Stimulated activated CD4-positive, alpha-beta T cell treated with anti-CD3 and anti-CD28 coated beads, TNF-alpha, amount 100 ng/mL, for 24 hours (primary cell): ENCODE measurements around the gene PGAP1.
"Not testable (repeated sequence)": the region's sequence is repeated elsewhere in the genome, so short reads cannot be mapped to it uniquely, and the experiment has no call there.

Source experiments
- DNase-seq, 3 experiments: peaks; one replicate each; pipeline ENCODE4 v3.0.0-alpha.2; 2020; ENCODE audit warnings: low read depth in 3 of 3

The PGAP1 gene

DNA sequence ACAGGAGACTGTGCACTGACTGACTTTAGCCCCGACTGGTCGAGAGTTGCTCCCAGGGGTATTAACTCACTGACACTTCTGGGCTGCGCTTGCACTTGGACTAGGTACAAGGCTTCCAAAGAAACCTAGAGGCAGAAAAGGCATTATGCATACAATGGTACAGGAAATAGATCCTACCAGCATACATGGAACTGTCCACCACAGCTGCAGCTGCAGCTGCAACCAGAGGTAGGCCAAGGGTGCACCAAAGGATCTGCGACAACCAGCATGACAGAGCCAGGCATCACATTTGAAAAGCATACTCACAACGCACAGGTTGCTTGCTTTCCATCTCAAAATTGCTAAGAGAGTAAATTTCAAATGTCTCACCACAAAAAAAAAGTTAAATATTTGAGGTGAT, 22.6 kb upstream of the PGAP1 start:
- no peak for DNase-seq

DNA sequence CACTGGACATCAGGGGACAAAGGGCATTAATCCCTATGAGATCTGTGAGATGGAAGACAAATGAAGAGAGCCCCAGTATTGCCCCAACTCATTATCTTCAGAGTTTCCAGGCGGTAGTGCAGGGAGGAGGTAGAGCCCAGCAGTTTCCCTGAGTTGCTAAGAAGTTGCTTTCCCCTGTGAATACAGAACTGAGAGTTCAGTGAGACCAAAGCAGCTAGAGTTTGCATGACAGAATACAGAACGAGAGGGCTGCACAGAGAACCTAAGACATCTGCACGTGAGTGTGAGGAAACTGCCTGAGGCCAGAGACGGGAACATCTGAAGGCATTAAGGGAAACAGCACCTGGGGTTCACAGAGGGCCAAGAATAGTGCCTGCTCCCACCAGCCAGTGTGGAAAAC, 18.1 kb upstream of the PGAP1 start:
- DNase-seq, result no peak

- no peak for DNase-seq
Measured at GRCh38 chr2:196941398-196942078, 15.0 kb upstream of the PGAP1 start.

- no peak for DNase-seq
Measured at GRCh38 chr2:196939371-196939770, 12.9 kb upstream of the PGAP1 start.

DNA sequence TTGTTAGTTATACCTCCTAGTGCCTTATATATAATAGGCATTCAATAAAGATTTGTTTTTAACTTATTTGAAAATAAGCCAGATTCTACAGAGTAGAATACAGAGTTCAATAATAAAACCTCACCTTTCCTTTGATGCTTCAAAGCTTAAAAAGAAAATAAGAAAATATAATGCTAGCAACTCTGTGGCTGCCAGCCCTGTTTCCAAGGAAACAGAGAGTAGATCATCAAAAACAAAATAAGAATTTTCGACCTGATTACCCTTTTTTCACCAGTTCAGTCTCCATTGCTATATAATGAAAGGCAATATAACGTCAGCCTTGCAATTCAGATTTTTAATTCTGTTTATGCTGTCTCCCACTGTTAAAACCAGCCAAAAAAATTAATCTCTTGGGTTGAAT, 8.9 kb upstream of the PGAP1 start:
- no peak for DNase-seq

DNA sequence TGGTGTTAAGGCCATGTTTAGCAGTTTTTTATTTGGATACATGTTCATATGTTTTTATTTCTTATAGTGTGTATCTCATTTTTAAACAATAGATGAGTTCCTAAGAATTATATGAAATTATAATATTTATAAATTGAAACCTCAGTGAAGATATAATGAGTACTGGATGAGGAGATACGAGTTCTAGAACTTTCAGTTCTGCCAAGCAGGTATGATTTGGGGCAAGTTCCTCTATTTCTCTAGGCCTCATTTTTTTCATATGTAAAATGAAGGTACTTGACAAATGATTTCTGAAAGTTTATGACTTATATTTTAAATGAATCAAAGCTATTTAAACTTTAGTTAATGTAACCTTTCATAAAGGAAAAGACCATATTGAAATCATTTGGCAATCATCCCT, 8.2 kb upstream of the PGAP1 start:
- DNase-seq, result no peak

GRCh38 chr2:196931555-196931954, 5.0 kb upstream of the PGAP1 start:
- DNase-seq, result no peak

DNA sequence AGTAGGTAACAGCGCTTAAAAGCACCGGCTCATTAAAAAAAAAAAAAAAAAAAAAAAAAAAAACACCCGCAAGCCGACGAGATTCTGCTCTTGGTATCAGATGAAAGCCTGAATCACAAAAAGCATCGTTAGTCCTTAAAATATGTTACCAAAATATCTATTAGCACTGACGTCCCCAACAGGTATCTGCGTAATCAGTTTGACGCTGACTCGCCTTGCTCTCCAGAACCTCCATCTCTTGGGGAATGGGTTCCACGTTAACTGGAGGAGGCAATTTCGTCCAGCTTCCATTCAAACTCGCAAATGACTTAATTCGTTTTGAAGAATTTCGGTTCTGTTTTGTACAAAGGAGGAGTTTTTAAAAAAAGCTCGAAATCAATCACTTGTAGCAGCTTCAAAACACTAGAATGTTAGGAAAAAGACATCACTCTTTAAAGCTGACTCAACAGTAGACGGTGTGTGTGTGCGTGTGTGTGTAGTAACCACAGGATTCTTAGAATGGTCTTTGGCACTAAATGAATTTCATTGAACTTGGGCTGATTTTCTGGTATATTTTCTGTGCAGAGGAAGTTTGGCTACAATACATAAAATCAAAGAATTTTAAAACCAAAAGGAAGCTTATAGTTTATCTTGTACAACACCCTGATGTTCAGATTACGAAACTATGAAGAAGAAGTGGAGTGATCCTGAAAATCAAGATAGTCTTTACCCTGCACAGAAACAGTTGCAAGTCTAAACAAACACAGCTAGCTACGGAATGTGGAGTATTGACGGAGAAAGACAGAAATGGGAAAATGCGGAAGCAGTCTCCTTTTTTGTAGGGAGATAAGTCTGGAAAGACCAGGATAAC, 1.1 kb upstream of the PGAP1 start:
- DNase-seq, result peak; percentile 12 to 31 (median 29)

DNA sequence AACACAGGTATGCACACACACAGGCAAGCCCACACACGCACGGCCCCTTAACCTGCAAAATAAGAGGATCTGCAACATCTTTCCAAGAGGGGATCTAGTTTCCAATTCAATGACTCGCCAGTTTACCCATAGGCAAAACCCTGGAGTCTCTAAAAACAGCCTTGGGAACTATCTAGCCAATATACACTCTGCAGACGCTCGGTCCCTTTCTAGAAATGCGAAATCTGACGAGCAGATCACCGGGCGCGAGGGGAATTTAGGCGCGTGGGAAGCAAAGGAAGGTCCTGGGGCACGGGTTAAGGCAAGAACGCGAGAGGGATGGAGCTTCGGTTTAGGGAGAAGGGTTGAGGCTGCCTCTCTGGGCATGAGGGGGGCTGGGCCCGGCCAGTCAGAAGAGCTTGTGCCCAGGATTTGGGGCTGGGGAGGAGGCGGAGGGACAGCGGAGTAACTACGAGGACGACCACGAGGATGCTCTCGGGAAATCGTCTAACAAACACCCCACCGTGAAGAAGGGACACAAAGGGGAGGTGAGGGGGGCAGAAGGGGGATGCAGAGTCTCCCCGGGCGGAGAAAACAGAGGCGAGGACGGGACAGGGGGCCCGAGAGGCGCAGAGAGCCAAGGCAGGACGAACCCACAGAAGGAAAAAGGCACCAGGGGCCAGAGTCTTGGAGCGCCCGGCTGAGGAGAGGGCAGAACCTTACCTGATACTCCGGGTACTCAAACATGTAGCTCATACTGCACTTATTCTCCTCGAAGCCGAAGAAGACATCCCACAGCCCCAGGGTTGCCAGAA, 542 bp downstream of the PGAP1 start:
- peak in 2 of 3 experiments; percentile 22 to 27 for DNase-seq

- no peak for DNase-seq
Measured at GRCh38 chr2:196925051-196925767, 1.3 kb downstream of the PGAP1 start.

- no peak for DNase-seq
Measured at GRCh38 chr2:196924051-196924450, 2.5 kb downstream of the PGAP1 start.

GRCh38 chr2:196918927-196919326, 7.6 kb downstream of the PGAP1 start:
- no peak for DNase-seq

- DNase-seq, result no peak
Measured at GRCh38 chr2:196917802-196918201, 8.7 kb downstream of the PGAP1 start.

DNA sequence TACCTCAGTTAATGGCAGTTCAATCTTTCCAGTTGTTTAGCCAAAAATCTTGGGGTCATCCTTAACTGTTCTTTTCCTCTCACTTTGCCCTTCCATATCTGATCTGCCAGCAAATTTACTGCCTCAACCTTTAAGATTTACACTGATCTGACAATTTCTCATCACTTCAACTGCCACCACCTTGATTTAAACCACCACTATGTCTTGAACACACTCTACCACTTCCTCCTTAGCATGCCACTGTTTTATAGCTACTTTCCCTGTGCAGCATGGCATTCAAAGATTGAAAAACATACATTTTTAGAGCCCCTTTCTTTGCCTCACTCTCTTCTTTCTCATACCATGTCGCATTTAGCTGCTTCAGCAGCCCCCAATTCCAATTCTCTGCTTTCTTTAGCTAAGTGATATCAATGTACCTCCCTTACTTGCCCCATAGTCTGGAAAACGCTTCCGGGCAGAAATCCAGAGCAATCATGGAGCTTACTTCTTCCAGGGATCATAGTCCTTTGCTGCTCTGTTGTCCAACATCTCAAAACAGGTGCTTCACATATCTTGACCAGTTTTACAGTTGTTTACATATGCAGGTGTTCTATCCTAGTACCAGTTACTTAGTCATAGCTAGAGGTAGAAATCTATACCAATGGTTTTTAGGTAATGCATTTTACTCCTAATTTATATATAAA, 10.9 kb downstream of the PGAP1 start:
- no peak for DNase-seq

- DNase-seq, result no peak
Measured at GRCh38 chr2:196914867-196915460, 11.5 kb downstream of the PGAP1 start.

DNA sequence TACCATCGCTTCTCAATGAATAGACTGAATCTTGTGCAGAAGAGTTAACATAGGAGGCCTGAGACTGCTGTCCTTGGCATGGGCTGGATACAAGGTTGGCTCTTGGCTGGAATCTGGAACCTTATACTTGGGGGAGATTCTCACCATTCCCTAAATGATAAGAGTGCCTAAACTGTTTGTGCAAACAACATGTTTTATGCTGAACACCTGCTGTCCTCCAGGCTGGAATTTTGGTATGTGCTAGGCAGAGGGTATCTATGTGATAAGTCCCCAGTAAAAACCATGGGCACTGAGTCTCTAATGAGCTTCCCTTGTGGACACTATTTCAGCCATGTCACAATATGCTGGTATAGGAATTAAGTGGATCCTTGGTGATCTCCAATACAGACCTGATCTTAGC, 12.8 kb downstream of the PGAP1 start:
- DNase-seq, result no peak

- not testable (repeated sequence) for DNase-seq
Measured at GRCh38 chr2:196905365-196905764, 21.1 kb downstream of the PGAP1 start.

DNA sequence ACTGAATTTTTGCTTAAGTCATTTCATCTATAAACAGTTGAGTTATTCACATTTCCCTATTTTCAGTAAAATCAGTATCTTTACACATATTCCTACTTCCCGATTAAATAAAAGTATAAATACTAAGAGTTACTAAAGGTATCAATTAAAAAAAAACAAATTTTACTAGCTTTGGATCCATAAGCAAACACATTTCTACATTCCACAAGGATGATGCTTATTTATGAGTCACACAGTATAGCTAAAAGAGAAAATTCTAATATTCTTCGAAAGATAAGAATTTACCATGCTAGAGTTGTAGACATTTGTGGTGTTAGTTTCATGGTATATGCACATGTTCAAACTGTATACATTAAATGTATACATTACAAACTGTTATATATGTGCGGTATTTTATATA, 23.7 kb downstream of the PGAP1 start:
- no peak for DNase-seq

GRCh38 chr2:196900843-196901242, 25.7 kb downstream of the PGAP1 start:
- no peak for DNase-seq

- DNase-seq, result no peak
Measured at GRCh38 chr2:196899976-196900375, 26.5 kb downstream of the PGAP1 start.

DNA sequence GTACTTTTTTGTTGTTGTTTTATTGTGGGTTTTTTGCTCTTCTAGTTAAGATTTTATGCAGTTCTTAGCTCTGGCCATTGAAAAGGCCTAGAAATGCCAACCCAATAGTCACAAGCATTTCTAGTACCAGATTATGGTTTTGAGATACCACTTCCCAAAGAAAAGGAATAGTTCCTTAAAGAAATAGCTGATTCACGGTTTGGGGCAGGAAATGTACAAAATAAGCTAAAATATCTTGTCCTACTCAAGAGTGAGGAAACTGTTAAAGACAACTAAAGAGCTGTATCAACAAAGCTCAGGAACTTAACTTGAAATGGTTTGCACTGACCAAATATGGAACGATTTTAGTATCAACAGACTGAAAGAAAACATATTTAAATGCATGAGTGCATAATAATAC, 35.4 kb downstream of the PGAP1 start:
- DNase-seq, result no peak
